Measurements from ENCODE around the gene SOS2.

Gene SOS2

GRCh38 chr14:50113381-50114035, 117.9 kb downstream of the SOS2 start:
- no peak for DNase-seq

- no peak for DNase-seq
Observed at GRCh38 chr14:50110323-50111037, 120.9 kb downstream of the SOS2 start.

GRCh38 chr14:50109342-50109741, 122.0 kb downstream of the SOS2 start:
- peak in 1 of 3 experiments; percentile 37 for DNase-seq

- DNase-seq, result no peak
Observed at GRCh38 chr14:50107850-50108249, 123.5 kb downstream of the SOS2 start.

GRCh38 chr14:50106178-50106577, 125.2 kb downstream of the SOS2 start:
- DNase-seq, result peak in 1 of 3 experiments; percentile 14

- DNase-seq, result no peak
Observed at GRCh38 chr14:50103558-50103957, 127.8 kb downstream of the SOS2 start.

- no peak for DNase-seq
Observed at GRCh38 chr14:50101417-50101816, 130.0 kb downstream of the SOS2 start.

GRCh38 chr14:50100805-50101204, 130.6 kb downstream of the SOS2 start:
- DNase-seq, result no peak

GRCh38 chr14:50099335-50099734, 132.0 kb downstream of the SOS2 start:
- DNase-seq, result no peak

GRCh38 chr14:50095895-50096294, 135.5 kb downstream of the SOS2 start:
- no peak for DNase-seq

- no peak for DNase-seq
Observed at GRCh38 chr14:50094056-50094755, 137.2 kb downstream of the SOS2 start.

- DNase-seq, result no peak
Observed at GRCh38 chr14:50093496-50093895, 137.9 kb downstream of the SOS2 start.

- no peak for DNase-seq
Observed at GRCh38 chr14:50092006-50092555, 139.3 kb downstream of the SOS2 start.

GRCh38 chr14:50091240-50091913, 140.0 kb downstream of the SOS2 start:
- DNase-seq, result no peak

- no peak for DNase-seq
Observed at GRCh38 chr14:50089208-50089607, 142.2 kb downstream of the SOS2 start.

GRCh38 chr14:50088731-50089130, 142.6 kb downstream of the SOS2 start:
- no peak for DNase-seq

- DNase-seq, result no peak
Observed at GRCh38 chr14:50088117-50088515, 143.3 kb downstream of the SOS2 start.

- DNase-seq, result no peak
Observed at GRCh38 chr14:50087341-50088116, 143.8 kb downstream of the SOS2 start.

GRCh38 chr14:50086321-50086711, 145.1 kb downstream of the SOS2 start:
- DNase-seq, result no peak

- DNase-seq, result no peak
Observed at GRCh38 chr14:50085570-50086320, 145.6 kb downstream of the SOS2 start.

- no peak for DNase-seq
Observed at GRCh38 chr14:50084666-50085065, 146.7 kb downstream of the SOS2 start.
